Mesenchymal stem cell (in vitro differentiated cells and primary cell): Measurements from ENCODE around the gene GFER.
"Not testable (repeated sequence)": the region's sequence is repeated elsewhere in the genome, so short reads cannot be mapped to it uniquely, and the experiment has no call there.

Experiments used
- DNase-seq: peaks from one replicate; pipeline ENCODE4 v3.0.0-alpha.2; 2013
- H2AFZ ChIP-seq: one replicate; pipeline ENCODE4 v1.6.1; 2013; ENCODE audit warnings: low read depth, mild to moderate bottlenecking, control low read depth, inconsistent platforms, low read length, moderate library complexity
- H2AK5ac ChIP-seq: 2 replicates; pipeline ENCODE4 v1.6.1; 2013; ENCODE audit warnings: low read length, moderate library complexity, mild to moderate bottlenecking, inconsistent platforms; ENCODE audit not compliant: severe bottlenecking
- H2BK120ac ChIP-seq: one replicate; pipeline ENCODE4 v1.6.1; 2013; ENCODE audit warnings: low read depth, mild to moderate bottlenecking, inconsistent platforms, low read length, moderate library complexity
- H2BK12ac ChIP-seq, 2 experiments: one replicate each; pipeline ENCODE4 v1.6.1; 2013; ENCODE audit warnings: inconsistent platforms in 2 of 2, low read length in 2 of 2, mild to moderate bottlenecking in 2 of 2, moderate library complexity in 2 of 2, control low read depth in 1 of 2
- H2BK15ac ChIP-seq: one replicate; pipeline ENCODE4 v1.6.1; 2013; ENCODE audit warnings: mild to moderate bottlenecking, low read depth, inconsistent platforms; ENCODE audit not compliant: poor library complexity, severe bottlenecking
- H2BK5ac ChIP-seq: 2 replicates; pipeline ENCODE4 v1.6.1; 2013; ENCODE audit warnings: low read depth, mild to moderate bottlenecking, low read length, control low read depth, inconsistent platforms; ENCODE audit not compliant: poor library complexity, severe bottlenecking
- H3K14ac ChIP-seq, 2 experiments: one replicate each; pipeline ENCODE4 v1.6.1; 2013; ENCODE audit warnings: inconsistent platforms in 2 of 2, low read length in 2 of 2, control low read depth in 1 of 2, mild to moderate bottlenecking in 1 of 2, moderate library complexity in 1 of 2
- H3K18ac ChIP-seq, 2 experiments: one replicate each; pipeline ENCODE4 v1.6.1; 2013; ENCODE audit warnings: inconsistent platforms in 2 of 2, low read length in 2 of 2, control low read depth in 1 of 2, low read depth in 1 of 2, mild to moderate bottlenecking in 1 of 2
- H3K23ac ChIP-seq, 2 experiments: one replicate each; pipeline ENCODE4 v1.6.1; 2013; ENCODE audit warnings: inconsistent platforms in 2 of 2, low read length in 2 of 2, mild to moderate bottlenecking in 2 of 2, moderate library complexity in 2 of 2, control low read depth in 1 of 2
- H3K27ac ChIP-seq: 2 replicates; pipeline ENCODE4 v1.5.1; 2013; ENCODE audit warnings: mild to moderate bottlenecking, moderate library complexity, low read length, control low read depth, inconsistent platforms; ENCODE audit not compliant: poor library complexity, severe bottlenecking
- H3K27me3 ChIP-seq, 2 experiments: 2 replicates each; pipeline versions ENCODE4 v1.6.1 to v1.7.0; 2013; ENCODE audit warnings: low read length in 2 of 2, mild to moderate bottlenecking in 2 of 2, moderate library complexity in 2 of 2, control low read depth in 1 of 2, inconsistent platforms in 1 of 2; ENCODE audit not compliant: control insufficient read depth in 1 of 2, insufficient read depth in 1 of 2
- H3K36me3 ChIP-seq, 2 experiments: 2 replicates each; pipeline versions ENCODE4 v1.6.1 to v1.7.0; 2013; ENCODE audit warnings: low read length in 2 of 2, control low read depth in 1 of 2, inconsistent platforms in 1 of 2, low read depth in 1 of 2, mild to moderate bottlenecking in 1 of 2; ENCODE audit not compliant: insufficient read depth in 2 of 2, control insufficient read depth in 1 of 2
- H3K4ac ChIP-seq, 2 experiments: one replicate each; pipeline ENCODE4 v1.6.1; 2013; ENCODE audit warnings: inconsistent platforms in 2 of 2, low read length in 2 of 2, mild to moderate bottlenecking in 2 of 2, moderate library complexity in 2 of 2, control low read depth in 1 of 2, low read depth in 1 of 2
- H3K4me1 ChIP-seq: 2 replicates; pipeline ENCODE4 v1.6.1; 2013; ENCODE audit warnings: low read depth, low read length, control low read depth; ENCODE audit not compliant: control insufficient read depth, insufficient read depth
- H3K4me2 ChIP-seq: 2 replicates; pipeline ENCODE4 v1.6.1; 2013; ENCODE audit warnings: low read length, mild to moderate bottlenecking, inconsistent platforms; ENCODE audit not compliant: poor library complexity, severe bottlenecking
- H3K4me3 ChIP-seq, 2 experiments: 2 replicates each; pipeline versions ENCODE4 v1.5.1 to v1.7.0; 2013; ENCODE audit warnings: low read length in 2 of 2, mild to moderate bottlenecking in 2 of 2, control low read depth in 1 of 2, low read depth in 1 of 2; ENCODE audit not compliant: insufficient read depth in 1 of 2
- H3K79me1 ChIP-seq: replicated peaks from 2 replicates; pipeline ENCODE4 v1.6.1; 2013; ENCODE audit warnings: mild to moderate bottlenecking, control low read depth, low read length, inconsistent platforms; ENCODE audit not compliant: poor library complexity, severe bottlenecking
- H3K9ac ChIP-seq: 2 replicates; pipeline ENCODE4 v1.7.0; 2013; ENCODE audit warnings: mild to moderate bottlenecking, low read length, moderate library complexity
- H3K9me3 ChIP-seq: 2 replicates; pipeline ENCODE4 v1.7.0; 2013; ENCODE audit warnings: mild to moderate bottlenecking, low read length; ENCODE audit not compliant: control insufficient read depth
- H4K8ac ChIP-seq: one replicate; pipeline ENCODE4 v1.6.1; 2013; ENCODE audit warnings: inconsistent platforms, mild to moderate bottlenecking, low read length, moderate library complexity
- H4K91ac ChIP-seq: one replicate; pipeline ENCODE4 v1.6.1; 2013; ENCODE audit warnings: mild to moderate bottlenecking, low read length, inconsistent platforms
- WGBS: methylation state at CpG from one replicate; pipeline ENCODE4 v1.1.7; 2013; ENCODE audit warnings: mixed read lengths; 5-methylcytosine and 5-hydroxymethylcytosine counted together

The GFER gene

DNA sequence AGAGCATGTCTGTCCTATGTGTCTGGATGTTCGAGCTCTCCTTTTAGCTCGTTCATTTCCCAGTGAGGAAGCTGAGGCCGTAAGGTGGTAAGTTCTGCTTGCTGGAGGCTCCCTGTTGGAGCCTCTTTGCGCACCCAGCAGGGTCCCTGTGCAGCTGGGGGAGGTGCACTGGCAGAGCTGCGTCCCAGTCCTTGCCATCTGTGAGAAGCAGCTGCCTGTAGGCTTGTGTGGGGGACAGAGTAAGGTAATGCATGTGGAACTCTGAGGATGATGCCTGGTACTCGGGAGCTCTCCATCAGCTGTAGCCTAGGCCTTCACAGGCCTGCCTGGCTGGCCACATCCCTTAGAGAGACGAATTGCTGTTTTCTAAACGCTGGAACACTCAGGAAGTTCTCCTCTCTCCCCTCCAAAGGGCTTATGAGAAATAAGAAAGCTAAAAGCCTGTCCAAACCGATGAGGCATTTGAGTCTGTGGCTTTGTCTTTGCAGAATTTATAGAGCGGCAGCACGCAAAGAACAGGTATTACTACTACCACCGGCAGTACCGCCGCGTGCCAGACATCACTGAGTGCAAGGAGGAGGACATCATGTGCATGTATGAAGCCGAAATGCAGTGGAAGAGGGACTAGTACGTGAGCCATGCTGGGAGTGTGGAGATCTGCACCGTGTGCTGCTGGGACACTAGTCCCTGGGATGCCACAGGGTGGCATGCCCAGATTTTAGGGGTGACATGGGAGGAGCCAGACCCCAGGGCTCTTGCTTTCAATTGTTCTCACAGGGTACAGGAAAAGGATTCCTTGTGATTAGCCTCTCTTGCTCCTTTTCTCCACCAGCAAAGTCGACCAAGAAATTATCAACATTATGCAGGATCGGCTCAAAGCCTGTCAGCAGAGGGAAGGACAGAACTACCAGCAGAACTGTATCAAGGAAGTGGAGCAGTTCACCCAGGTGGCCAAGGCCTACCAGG is 23.0 kb upstream of the GFER start:
- no peak overlapping the region for H2AK5ac ChIP-seq
- H3K27me3 ChIP-seq, result peaks cover 0 to 3% of the 10 kb centered on the region in 2 experiments
- no peak overlapping the region for H3K14ac ChIP-seq
- H3K36me3 ChIP-seq, result peaks cover 23 to 34% of the 10 kb centered on the region in 2 experiments
- H3K27ac ChIP-seq, result peak overlapping the region; percentile 34
- H3K23ac ChIP-seq, result peak overlapping the region in 1 of 2 experiments; percentile 66
- H3K4ac ChIP-seq, result no peak overlapping the region
- WGBS, result 47% methylated on average over 20 of the region's 20 CpGs
- H3K18ac ChIP-seq, result no peak overlapping the region
- H2BK5ac ChIP-seq, result no peak overlapping the region
- H4K8ac ChIP-seq, result peak overlapping the region; percentile 45
- no peak overlapping the region for H4K91ac ChIP-seq
- peaks cover 4% of the 10 kb centered on the region for H3K9me3 ChIP-seq
- H2BK12ac ChIP-seq, result no peak overlapping the region
- peak overlapping the region; percentile 93 for H3K9ac ChIP-seq
- H2BK15ac ChIP-seq, result no peak overlapping the region
- H3K4me3 ChIP-seq, result peak overlapping the region in 1 of 2 experiments; percentile 90
- no peak overlapping the region for H2AFZ ChIP-seq
- H2BK120ac ChIP-seq, result no peak overlapping the region
- peak overlapping the region; percentile 85 for H3K4me2 ChIP-seq
- H3K79me1 ChIP-seq, result peaks cover 2% of the 10 kb centered on the region
- DNase-seq, result peak; percentile 58
- peaks cover 31% of the 10 kb centered on the region for H3K4me1 ChIP-seq

DNA sequence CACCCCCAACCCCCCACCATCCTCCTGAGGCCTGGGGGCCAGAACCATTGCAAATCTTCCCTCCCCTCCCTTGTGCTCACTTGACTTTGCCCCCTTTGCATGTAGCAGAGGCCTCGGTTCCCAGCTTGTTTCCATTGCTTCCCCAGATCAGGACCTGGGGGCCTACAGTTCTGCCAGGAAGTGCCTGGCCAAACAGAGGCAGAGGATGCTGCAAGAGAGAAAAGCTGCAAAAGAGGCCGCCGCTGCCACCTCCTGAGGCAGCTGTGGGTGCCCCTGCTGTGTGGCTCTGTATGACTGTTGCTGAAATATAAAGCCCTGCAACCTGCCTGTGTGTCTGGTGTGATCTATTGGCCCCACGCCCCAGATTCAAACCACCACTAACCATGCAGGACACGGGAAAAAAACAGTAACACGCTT is 22.3 kb upstream of the GFER start:
- H3K23ac ChIP-seq, result no peak overlapping the region
- DNase-seq, result no peak
- no peak overlapping the region for H2AK5ac ChIP-seq

DNA sequence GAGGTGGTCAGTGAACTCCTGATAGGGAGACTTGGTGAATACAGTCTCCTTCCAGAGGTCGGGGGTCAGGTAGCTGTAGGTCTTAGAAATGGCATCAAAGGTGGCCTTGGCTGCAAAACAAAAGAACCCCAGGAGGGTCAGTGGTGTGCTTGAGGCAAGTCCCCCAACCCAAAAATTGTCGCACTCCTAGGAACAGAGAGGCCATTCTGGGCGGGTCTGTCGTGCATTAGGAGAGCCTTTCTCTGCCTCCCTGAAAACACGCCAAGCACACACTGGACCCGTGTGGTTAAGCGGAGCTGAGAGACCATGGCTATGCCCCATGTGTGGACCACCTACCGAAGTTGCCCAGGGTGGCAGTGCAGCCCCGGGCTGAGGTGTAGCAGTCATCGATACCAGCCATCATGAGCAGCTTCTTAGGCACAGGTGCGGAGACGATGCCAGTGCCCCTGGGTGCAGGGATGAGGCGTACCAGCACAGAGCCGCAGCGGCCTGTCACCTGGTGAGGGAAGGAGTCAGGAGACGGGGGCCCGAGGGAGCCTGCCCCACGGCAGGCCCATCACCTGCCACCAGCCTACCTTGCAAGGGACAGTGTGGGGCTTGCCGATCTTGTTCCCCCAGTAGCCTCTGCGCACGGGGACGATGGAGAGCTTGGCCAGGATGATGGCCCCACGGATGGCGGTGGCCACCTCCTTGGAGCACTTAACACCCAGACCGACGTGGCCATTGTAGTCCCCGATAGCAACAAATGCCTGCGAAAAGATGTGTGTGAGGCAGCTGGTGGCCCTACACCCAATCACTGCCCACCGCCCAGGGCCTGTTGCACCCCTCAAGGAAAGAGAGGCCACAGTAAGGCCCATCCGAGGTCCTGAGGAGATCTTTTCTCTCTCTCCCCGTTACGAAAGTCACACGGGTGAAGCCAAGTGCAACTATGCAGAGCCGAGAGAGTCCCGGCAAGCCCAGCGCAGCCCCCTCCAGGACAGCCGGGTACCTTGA is 21.5 kb upstream of the GFER start:
- Histone ChIP-seq H3K4me3 (peak overlapping the region in 1 of 2 experiments; percentile 91), H3K4me2 (peak overlapping the region; percentile 45), H3K36me3 (peaks cover 33 to 34% of the 10 kb centered on the region in 2 experiments), H3K4me1 (peaks cover 35% of the 10 kb centered on the region)
- H2AK5ac ChIP-seq, H2BK5ac ChIP-seq, H3K9me3 ChIP-seq, H3K4ac ChIP-seq, H4K91ac ChIP-seq, H3K23ac ChIP-seq, H3K79me1 ChIP-seq, H3K27me3 ChIP-seq, H2BK15ac ChIP-seq, H3K18ac ChIP-seq, H2BK120ac ChIP-seq, H3K14ac ChIP-seq, H2BK12ac ChIP-seq, DNase-seq, H3K27ac ChIP-seq, H4K8ac ChIP-seq, H3K9ac ChIP-seq, H2AFZ ChIP-seq: not testable (repeated sequence)
- 88% methylated on average over 37 of the region's 37 CpGs for WGBS

More for the DNA sequence above, 22.3 kb upstream of the GFER start:
- H3K9me3 ChIP-seq, result peaks cover 4% of the 10 kb centered on the region
- H3K27ac ChIP-seq, result peak overlapping the region; percentile 2
- peaks cover 32% of the 10 kb centered on the region for H3K4me1 ChIP-seq
- no peak overlapping the region for H3K14ac ChIP-seq
- H3K36me3 ChIP-seq, result peaks cover 26 to 34% of the 10 kb centered on the region in 2 experiments
- H3K4me3 ChIP-seq, result no peak overlapping the region
- no peak overlapping the region for H3K4me2 ChIP-seq
- H2BK12ac ChIP-seq, result no peak overlapping the region
- H2BK120ac ChIP-seq, result no peak overlapping the region
- no peaks in the 10 kb centered on the region for H3K27me3 ChIP-seq
- no peak overlapping the region for H2BK15ac ChIP-seq
- H3K9ac ChIP-seq, result no peak overlapping the region
- no peak overlapping the region for H2BK5ac ChIP-seq
- no peak overlapping the region for H3K4ac ChIP-seq
- peaks cover 3% of the 10 kb centered on the region for H3K79me1 ChIP-seq
- no peak overlapping the region for H4K91ac ChIP-seq
- no peak overlapping the region for H4K8ac ChIP-seq
- 40% methylated on average over 4 of the region's 6 CpGs for WGBS
- no peak overlapping the region for H2AFZ ChIP-seq
- H3K18ac ChIP-seq, result no peak overlapping the region
